Measurements from ENCODE around the gene KDM5A.

DNA sequence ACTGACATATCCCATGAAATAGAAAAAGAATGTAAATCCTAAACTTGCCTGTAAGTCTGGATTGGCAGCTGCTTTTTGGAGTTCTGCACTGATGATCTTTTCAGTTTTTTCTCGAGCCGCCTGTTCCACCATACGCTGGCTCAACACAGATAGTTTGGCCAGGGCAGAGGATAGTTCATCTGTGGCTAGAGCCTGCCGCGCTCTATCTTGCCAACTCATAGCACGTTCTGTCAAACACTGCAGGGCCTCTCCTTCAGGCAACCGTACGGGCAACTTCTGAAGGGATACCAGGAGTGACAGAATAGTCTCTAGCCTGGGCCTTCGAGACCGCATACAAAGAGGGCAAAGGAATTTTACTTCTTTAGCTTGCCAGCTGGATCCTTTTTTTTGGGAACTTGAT lies 81.7 kb downstream of the KDM5A start:
- TF ChIP-seq ZFP36 (IDR thresholded peaks at IDR 0.05; ENCODE audit: borderline replicate concordance, partially characterized antibody) (no peak), POLR2A (IDR thresholded peaks at IDR 0.05; ENCODE audit: low read length) (no peak), RAD21 (conservative IDR thresholded peaks at IDR 0.05 in 1 of 2, IDR thresholded peaks at IDR 0.05 in 1 of 2) (no peak), EP300 (IDR thresholded peaks at IDR 0.05) (no peak), PHF8 (IDR thresholded peaks at IDR 0.05; ENCODE audit: borderline replicate concordance, low read depth) (no peak), MAZ (IDR thresholded peaks at IDR 0.05; ENCODE audit: borderline replicate concordance, low read depth, low read length) (no peak), CBX8 (IDR thresholded peaks at IDR 0.05) (no peak), POLR2AphosphoS2 (conservative IDR thresholded peaks at IDR 0.05; ENCODE audit: low read length) (no peak)
- TF ChIP-seq, protein P1, sequence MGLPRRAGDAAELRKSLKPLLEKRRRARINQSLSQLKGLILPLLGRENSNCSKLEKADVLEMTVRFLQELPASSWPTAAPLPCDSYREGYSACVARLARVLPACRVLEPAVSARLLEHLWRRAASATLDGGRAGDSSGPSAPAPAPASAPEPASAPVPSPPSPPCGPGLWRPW (IDR thresholded peaks at IDR 0.05) = no peak
- TF ChIP-seq, protein P2, sequence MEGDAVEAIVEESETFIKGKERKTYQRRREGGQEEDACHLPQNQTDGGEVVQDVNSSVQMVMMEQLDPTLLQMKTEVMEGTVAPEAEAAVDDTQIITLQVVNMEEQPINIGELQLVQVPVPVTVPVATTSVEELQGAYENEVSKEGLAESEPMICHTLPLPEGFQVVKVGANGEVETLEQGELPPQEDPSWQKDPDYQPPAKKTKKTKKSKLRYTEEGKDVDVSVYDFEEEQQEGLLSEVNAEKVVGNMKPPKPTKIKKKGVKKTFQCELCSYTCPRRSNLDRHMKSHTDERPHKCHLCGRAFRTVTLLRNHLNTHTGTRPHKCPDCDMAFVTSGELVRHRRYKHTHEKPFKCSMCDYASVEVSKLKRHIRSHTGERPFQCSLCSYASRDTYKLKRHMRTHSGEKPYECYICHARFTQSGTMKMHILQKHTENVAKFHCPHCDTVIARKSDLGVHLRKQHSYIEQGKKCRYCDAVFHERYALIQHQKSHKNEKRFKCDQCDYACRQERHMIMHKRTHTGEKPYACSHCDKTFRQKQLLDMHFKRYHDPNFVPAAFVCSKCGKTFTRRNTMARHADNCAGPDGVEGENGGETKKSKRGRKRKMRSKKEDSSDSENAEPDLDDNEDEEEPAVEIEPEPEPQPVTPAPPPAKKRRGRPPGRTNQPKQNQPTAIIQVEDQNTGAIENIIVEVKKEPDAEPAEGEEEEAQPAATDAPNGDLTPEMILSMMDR (IDR thresholded peaks at IDR 0.05) = no peak
- TF ChIP-seq, protein P3, sequence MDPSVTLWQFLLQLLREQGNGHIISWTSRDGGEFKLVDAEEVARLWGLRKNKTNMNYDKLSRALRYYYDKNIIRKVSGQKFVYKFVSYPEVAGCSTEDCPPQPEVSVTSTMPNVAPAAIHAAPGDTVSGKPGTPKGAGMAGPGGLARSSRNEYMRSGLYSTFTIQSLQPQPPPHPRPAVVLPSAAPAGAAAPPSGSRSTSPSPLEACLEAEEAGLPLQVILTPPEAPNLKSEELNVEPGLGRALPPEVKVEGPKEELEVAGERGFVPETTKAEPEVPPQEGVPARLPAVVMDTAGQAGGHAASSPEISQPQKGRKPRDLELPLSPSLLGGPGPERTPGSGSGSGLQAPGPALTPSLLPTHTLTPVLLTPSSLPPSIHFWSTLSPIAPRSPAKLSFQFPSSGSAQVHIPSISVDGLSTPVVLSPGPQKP (IDR thresholded peaks at IDR 0.05; ENCODE audit: low read depth, low read length) = no peak
- TF ChIP-seq, protein P4, sequence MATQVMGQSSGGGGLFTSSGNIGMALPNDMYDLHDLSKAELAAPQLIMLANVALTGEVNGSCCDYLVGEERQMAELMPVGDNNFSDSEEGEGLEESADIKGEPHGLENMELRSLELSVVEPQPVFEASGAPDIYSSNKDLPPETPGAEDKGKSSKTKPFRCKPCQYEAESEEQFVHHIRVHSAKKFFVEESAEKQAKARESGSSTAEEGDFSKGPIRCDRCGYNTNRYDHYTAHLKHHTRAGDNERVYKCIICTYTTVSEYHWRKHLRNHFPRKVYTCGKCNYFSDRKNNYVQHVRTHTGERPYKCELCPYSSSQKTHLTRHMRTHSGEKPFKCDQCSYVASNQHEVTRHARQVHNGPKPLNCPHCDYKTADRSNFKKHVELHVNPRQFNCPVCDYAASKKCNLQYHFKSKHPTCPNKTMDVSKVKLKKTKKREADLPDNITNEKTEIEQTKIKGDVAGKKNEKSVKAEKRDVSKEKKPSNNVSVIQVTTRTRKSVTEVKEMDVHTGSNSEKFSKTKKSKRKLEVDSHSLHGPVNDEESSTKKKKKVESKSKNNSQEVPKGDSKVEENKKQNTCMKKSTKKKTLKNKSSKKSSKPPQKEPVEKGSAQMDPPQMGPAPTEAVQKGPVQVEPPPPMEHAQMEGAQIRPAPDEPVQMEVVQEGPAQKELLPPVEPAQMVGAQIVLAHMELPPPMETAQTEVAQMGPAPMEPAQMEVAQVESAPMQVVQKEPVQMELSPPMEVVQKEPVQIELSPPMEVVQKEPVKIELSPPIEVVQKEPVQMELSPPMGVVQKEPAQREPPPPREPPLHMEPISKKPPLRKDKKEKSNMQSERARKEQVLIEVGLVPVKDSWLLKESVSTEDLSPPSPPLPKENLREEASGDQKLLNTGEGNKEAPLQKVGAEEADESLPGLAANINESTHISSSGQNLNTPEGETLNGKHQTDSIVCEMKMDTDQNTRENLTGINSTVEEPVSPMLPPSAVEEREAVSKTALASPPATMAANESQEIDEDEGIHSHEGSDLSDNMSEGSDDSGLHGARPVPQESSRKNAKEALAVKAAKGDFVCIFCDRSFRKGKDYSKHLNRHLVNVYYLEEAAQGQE (IDR thresholded peaks at IDR 0.05) = no peak
